ENCODE data around the gene FBLN2.

Gene FBLN2

GRCh38 chr3:13535526-13535875, 13.4 kb upstream of the FBLN2 start:
- ChIA-PET POLR2A (no interaction called here), CTCF (interaction anchor here (2.4 kb wide), 1 partner anchor 10 kb away, joined by 9 read pairs; no protein-coding TSS in a partner anchor)
- no peak for DNase-seq (ENCODE audit: low read depth, low spot score)
- H3K4me3 ChIP-seq (ENCODE audit: low read depth, low read length): no peak overlapping the region
- TF ChIP-seq CTCF (IDR thresholded peaks at IDR 0.05; ENCODE audit: insufficient read depth, low read length, missing control alignments): no peak

- ChIA-PET CTCF (interaction anchor here (1.4 kb wide), 1 partner anchor 8 kb away, joined by 5 read pairs; no protein-coding TSS in a partner anchor), POLR2A (no interaction called here)
- TF ChIP-seq CTCF (IDR thresholded peaks at IDR 0.05; ENCODE audit: insufficient read depth, low read length, missing control alignments): no peak
- no peak overlapping the region for H3K4me3 ChIP-seq (ENCODE audit: low read depth, low read length)
- no peak for DNase-seq (ENCODE audit: low read depth, low spot score)
Measured at GRCh38 chr3:13535905-13536304, 13.0 kb upstream of the FBLN2 start.

- CTCF ChIA-PET: interaction anchor here (1.1 to 1.6 kb wide), 3 partner anchors 8 to 119 kb away, joined by 3 to 5 read pairs (median 5); no protein-coding TSS in a partner anchor
- H3K4me3 ChIP-seq (ENCODE audit: low read depth, low read length): no peak overlapping the region
- POLR2A ChIA-PET: no interaction called here
- no peak for DNase-seq (ENCODE audit: low read depth, low spot score)
- TF ChIP-seq CTCF (IDR thresholded peaks at IDR 0.05; ENCODE audit: insufficient read depth, low read length, missing control alignments): no peak
Measured at GRCh38 chr3:13536432-13536831, 12.5 kb upstream of the FBLN2 start.

- H3K4me3 ChIP-seq (ENCODE audit: low read depth, low read length): no peak overlapping the region
- TF ChIP-seq CTCF (IDR thresholded peaks at IDR 0.05; ENCODE audit: insufficient read depth, low read length, missing control alignments): no peak
- no peak for DNase-seq (ENCODE audit: low read depth, low spot score)
- CTCF ChIA-PET: interaction anchor here (0.7 to 2.2 kb wide), 5 partner anchors 8 to 1416 kb away, joined by 3 to 7 read pairs (median 5); no protein-coding TSS in a partner anchor
- POLR2A ChIA-PET: interaction anchor here (0.5 kb wide), 1 partner anchor 12 kb away, joined by 3 read pairs; the partner anchor contains the start of gene FBLN2
Measured at GRCh38 chr3:13536832-13537231, 12.1 kb upstream of the FBLN2 start.

- POLR2A ChIA-PET: interaction anchor here (0.5 kb wide), 1 partner anchor 11 kb away, joined by 3 read pairs; the partner anchor contains the start of gene FBLN2
- no peak overlapping the region for H3K4me3 ChIP-seq (ENCODE audit: low read depth, low read length)
- no peak for DNase-seq (ENCODE audit: low read depth, low spot score)
- CTCF ChIA-PET: interaction anchor here (0.7 to 2.2 kb wide), 7 partner anchors 9 to 1415 kb away, joined by 3 to 7 read pairs (median 3); no protein-coding TSS in a partner anchor
- no peak for TF ChIP-seq CTCF (IDR thresholded peaks at IDR 0.05; ENCODE audit: insufficient read depth, low read length, missing control alignments)
Measured at GRCh38 chr3:13537244-13537908, 11.5 kb upstream of the FBLN2 start.

- peak; percentile 81 for DNase-seq (ENCODE audit: low read depth, low spot score)
- CTCF ChIA-PET: interaction anchor here (0.8 to 2.2 kb wide), 6 partner anchors 13 to 117 kb away, joined by 3 to 7 read pairs (median 4); no protein-coding TSS in a partner anchor
- POLR2A ChIA-PET: no interaction called here
- no peak for TF ChIP-seq CTCF (IDR thresholded peaks at IDR 0.05; ENCODE audit: insufficient read depth, low read length, missing control alignments)
- no peak overlapping the region for H3K4me3 ChIP-seq (ENCODE audit: low read depth, low read length)
Measured at GRCh38 chr3:13537909-13538296, 11.0 kb upstream of the FBLN2 start.

Measured in AG04449 (cell line).